Stimulated activated CD4-positive, alpha-beta T cell treated with anti-CD3 and anti-CD28 coated beads, TNF-alpha, amount 100 ng/mL, for 48 hours (primary cell): ENCODE data around the gene DOK1.
A peak's percentile ranks its signal among the peaks of the same experiment; 100 is the strongest.

Experiments
- DNase-seq, 3 donors: peaks; one replicate each; pipeline ENCODE4 v3.0.0-alpha.2; 2020; ENCODE audit warnings: low read depth in 3 of 3

The DOK1 gene

GRCh38 chr2:74553892-74554819 is at the start of gene DOK1, which contains the start of gene LOXL3:
Gene DOK1, plus strand, starts transcription at chr2:74554720. Its CDS starts 35 bp downstream, at chr2:74554755.
Gene LOXL3, minus strand, starts transcription at chr2:74553942. Its CDS starts 1,308 bp downstream, at chr2:74552634.
- DNase-seq: peak; percentile 70 to 85 (median 73)

- DNase-seq: no peak
These were observed 48.9 kb upstream of the DOK1 start for GRCh38 chr2:74505448-74506246.

- peak; percentile 94 to 99 (median 95) for DNase-seq
These were observed 47.2 kb upstream of the DOK1 start, which contains the start of gene PCGF1 for GRCh38 chr2:74507145-74507925. Gene PCGF1, minus strand, starts transcription at chr2:74507695. Its CDS starts 27 bp downstream, at chr2:74507668.

GRCh38 chr2:74507926-74508520 is 46.5 kb upstream of the DOK1 start:
- DNase-seq: no peak

GRCh38 chr2:74510272-74510671 is 44.2 kb upstream of the DOK1 start:
- no peak for DNase-seq

- no peak for DNase-seq
These were observed 43.2 kb upstream of the DOK1 start for GRCh38 chr2:74511104-74511989.

GRCh38 chr2:74512744-74513604 is 41.5 kb upstream of the DOK1 start:
- DNase-seq: no peak

GRCh38 chr2:74513605-74514367 is 40.7 kb upstream of the DOK1 start:
- DNase-seq: no peak

- no peak for DNase-seq
These were observed 39.9 kb upstream of the DOK1 start, which contains the start of gene TLX2 for GRCh38 chr2:74514368-74515270. Gene TLX2, plus strand, starts transcription at chr2:74514450. Its CDS starts 357 bp downstream, at chr2:74514807.

- DNase-seq: no peak
These were observed 39.1 kb upstream of the DOK1 start for GRCh38 chr2:74515271-74515980.

GRCh38 chr2:74515981-74516633 is 38.4 kb upstream of the DOK1 start:
- peak in 2 of 3 donors; percentile 58 to 71 for DNase-seq

GRCh38 chr2:74516650-74517049 is 37.9 kb upstream of the DOK1 start:
- DNase-seq: no peak

- no peak for DNase-seq
These were observed 32.0 kb upstream of the DOK1 start for GRCh38 chr2:74522516-74522915.

- no peak for DNase-seq
These were observed 30.5 kb upstream of the DOK1 start for GRCh38 chr2:74524005-74524404.

GRCh38 chr2:74524955-74525716 is 29.4 kb upstream of the DOK1 start:
- no peak for DNase-seq
